ENCODE data around the gene SUDS3. TPM values are rescaled to one million over a fixed set of nuclear protein-coding genes. Genes with fewer than 3 reads are reported as not detected.

Gene SUDS3
- total and polyA plus RNA-seq, 10 of the 15 experiments (the other 5 are each of a cell fraction or from before 2014, with no cell fraction given): 5.2 to 42.8 (median 21.7) TPM

- TF ChIP-seq, protein P1, sequence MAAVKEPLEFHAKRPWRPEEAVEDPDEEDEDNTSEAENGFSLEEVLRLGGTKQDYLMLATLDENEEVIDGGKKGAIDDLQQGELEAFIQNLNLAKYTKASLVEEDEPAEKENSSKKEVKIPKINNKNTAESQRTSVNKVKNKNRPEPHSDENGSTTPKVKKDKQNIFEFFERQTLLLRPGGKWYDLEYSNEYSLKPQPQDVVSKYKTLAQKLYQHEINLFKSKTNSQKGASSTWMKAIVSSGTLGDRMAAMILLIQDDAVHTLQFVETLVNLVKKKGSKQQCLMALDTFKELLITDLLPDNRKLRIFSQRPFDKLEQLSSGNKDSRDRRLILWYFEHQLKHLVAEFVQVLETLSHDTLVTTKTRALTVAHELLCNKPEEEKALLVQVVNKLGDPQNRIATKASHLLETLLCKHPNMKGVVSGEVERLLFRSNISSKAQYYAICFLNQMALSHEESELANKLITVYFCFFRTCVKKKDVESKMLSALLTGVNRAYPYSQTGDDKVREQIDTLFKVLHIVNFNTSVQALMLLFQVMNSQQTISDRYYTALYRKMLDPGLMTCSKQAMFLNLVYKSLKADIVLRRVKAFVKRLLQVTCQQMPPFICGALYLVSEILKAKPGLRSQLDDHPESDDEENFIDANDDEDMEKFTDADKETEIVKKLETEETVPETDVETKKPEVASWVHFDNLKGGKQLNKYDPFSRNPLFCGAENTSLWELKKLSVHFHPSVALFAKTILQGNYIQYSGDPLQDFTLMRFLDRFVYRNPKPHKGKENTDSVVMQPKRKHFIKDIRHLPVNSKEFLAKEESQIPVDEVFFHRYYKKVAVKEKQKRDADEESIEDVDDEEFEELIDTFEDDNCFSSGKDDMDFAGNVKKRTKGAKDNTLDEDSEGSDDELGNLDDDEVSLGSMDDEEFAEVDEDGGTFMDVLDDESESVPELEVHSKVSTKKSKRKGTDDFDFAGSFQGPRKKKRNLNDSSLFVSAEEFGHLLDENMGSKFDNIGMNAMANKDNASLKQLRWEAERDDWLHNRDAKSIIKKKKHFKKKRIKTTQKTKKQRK (IDR thresholded peaks at IDR 0.05; ENCODE audit: low read depth, low read length): no peak
- TF ChIP-seq, protein P2, sequence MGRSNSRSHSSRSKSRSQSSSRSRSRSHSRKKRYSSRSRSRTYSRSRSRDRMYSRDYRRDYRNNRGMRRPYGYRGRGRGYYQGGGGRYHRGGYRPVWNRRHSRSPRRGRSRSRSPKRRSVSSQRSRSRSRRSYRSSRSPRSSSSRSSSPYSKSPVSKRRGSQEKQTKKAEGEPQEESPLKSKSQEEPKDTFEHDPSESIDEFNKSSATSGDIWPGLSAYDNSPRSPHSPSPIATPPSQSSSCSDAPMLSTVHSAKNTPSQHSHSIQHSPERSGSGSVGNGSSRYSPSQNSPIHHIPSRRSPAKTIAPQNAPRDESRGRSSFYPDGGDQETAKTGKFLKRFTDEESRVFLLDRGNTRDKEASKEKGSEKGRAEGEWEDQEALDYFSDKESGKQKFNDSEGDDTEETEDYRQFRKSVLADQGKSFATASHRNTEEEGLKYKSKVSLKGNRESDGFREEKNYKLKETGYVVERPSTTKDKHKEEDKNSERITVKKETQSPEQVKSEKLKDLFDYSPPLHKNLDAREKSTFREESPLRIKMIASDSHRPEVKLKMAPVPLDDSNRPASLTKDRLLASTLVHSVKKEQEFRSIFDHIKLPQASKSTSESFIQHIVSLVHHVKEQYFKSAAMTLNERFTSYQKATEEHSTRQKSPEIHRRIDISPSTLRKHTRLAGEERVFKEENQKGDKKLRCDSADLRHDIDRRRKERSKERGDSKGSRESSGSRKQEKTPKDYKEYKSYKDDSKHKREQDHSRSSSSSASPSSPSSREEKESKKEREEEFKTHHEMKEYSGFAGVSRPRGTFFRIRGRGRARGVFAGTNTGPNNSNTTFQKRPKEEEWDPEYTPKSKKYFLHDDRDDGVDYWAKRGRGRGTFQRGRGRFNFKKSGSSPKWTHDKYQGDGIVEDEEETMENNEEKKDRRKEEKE (IDR thresholded peaks at IDR 0.05): no peak
- no peak for TF ChIP-seq CTCF (IDR thresholded peaks at IDR 0.05 in 2 of 3, conservative IDR thresholded peaks at IDR 0.05 in 1 of 3; ENCODE audit: control insufficient read depth in 2 of 3, extremely low read depth in 1 of 3, insufficient read depth in 1 of 3, low read depth in 3 of 3, low read length in 3 of 3)
- TF ChIP-seq, protein P3, sequence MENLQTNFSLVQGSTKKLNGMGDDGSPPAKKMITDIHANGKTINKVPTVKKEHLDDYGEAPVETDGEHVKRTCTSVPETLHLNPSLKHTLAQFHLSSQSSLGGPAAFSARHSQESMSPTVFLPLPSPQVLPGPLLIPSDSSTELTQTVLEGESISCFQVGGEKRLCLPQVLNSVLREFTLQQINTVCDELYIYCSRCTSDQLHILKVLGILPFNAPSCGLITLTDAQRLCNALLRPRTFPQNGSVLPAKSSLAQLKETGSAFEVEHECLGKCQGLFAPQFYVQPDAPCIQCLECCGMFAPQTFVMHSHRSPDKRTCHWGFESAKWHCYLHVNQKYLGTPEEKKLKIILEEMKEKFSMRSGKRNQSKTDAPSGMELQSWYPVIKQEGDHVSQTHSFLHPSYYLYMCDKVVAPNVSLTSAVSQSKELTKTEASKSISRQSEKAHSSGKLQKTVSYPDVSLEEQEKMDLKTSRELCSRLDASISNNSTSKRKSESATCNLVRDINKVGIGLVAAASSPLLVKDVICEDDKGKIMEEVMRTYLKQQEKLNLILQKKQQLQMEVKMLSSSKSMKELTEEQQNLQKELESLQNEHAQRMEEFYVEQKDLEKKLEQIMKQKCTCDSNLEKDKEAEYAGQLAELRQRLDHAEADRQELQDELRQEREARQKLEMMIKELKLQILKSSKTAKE (IDR thresholded peaks at IDR 0.05; ENCODE audit: low read depth, poor library complexity, severe bottlenecking): no peak
Measured at GRCh38 chr12:118447181-118447580, 70.8 kb downstream of the SUDS3 start (continued).
